Adrenal gland (tissue), 12 donors: ENCODE results near the gene CDH4. TPM values are rescaled to one million over a fixed set of nuclear protein-coding genes. Genes with fewer than 3 reads are reported as not detected.

Experiments
- DNase-seq, 7 donors: peaks; one replicate each; pipeline ENCODE4 v3.0.0-alpha.2; 2019 to 2020
- H3K27ac ChIP-seq, 5 donors: fragments of 200-600 bp; sonication (generic) in 4 of 5; 1 replicate in 3 of 5; 2 replicates in 2 of 5; pipeline versions ENCODE4 v1.5.1 to v1.8.0; 2016 to 2020; ENCODE audit warnings: mild to moderate bottlenecking in 1 of 5
- H3K27me3 ChIP-seq: fragments of 200-600 bp; 2 replicates; pipeline ENCODE4 v1.8.0; 2021
- H3K36me3 ChIP-seq, 2 donors: fragments of 200-600 bp; replicated peaks in 1 of 2; 1 replicate in 1 of 2; 2 replicates in 1 of 2; pipeline versions ENCODE4 v1.5.1 to v1.8.0; 2018 to 2022
- H3K4me1 ChIP-seq, 2 donors: fragments of 200-600 bp; replicated peaks in 1 of 2; 1 replicate in 1 of 2; 2 replicates in 1 of 2; pipeline versions ENCODE4 v1.5.1 to v1.8.0; 2018 to 2021
- H3K4me3 ChIP-seq, 4 donors: fragments of 200-600 bp; sonication (generic) in 3 of 4; one replicate each; pipeline ENCODE4 v1.5.1; 2016 to 2018
- H3K9me3 ChIP-seq, 3 donors: fragments of 200-600 bp; sonication (generic) in 1 of 3; replicated peaks in 1 of 3; 1 replicate in 2 of 3; 2 replicates in 1 of 3; pipeline versions ENCODE4 v1.5.1 to v1.8.0; 2016 to 2021
- CTCF ChIP-seq, 6 experiments: fragments of 450-650 bp in 4 of 6; fragments of 200-600 bp in 2 of 6; sonication (generic) in 1 of 6; IDR thresholded peaks; 1 replicate in 5 of 6; 2 replicates in 1 of 6; pipeline versions ENCODE4 v1.5.1 to v1.8.0; 2016 to 2021; ENCODE audit warnings: antibody characterized with exemption in 6 of 6, mild to moderate bottlenecking in 2 of 6, moderate library complexity in 1 of 6
- POLR2A ChIP-seq, 2 donors: fragments of 450-650 bp; IDR thresholded peaks; one replicate each; pipeline ENCODE4 v1.6.1; 2017; ENCODE audit warnings: antibody characterized with exemption in 2 of 2, mild to moderate bottlenecking in 2 of 2, moderate library complexity in 1 of 2
- WGBS, 4 donors: extraction: QIAGEN DNeasy Blood & Tissue Kit in 2 of 4; methylation state at CpG; one replicate each; pipeline versions ENCODE4 v1.1.5 to v1.1.7; 2013 to 2017; 5-methylcytosine and 5-hydroxymethylcytosine counted together
- intact Hi-C, 2 donors: fragments of 100-400 bp; cut with DNase I; formaldehyde crosslinking; loops; one replicate each; pipeline versions ENCODE4 v1.14.1 to v1.15.0; 2022 to 2023
- polyA plus RNA-seq, 3 donors: library from polyadenylated mRNA; stranded (reverse); fragments of 200-250 nt in 2 of 3; fragments of 350-450 nt in 1 of 3; fragmentation: Illumina TruSeq in 1 of 3; extraction: RNeasy Lipid Tissue Mini Kit (QIAGEN cat#74804) in 1 of 3; gene quantifications; one replicate each; pipeline ENCODE4 v1.2.3, GENCODE V29; 2013 to 2014
- total RNA-seq, 9 donors: library from RNA; depleted of rRNA in 4 of 9; stranded (reverse); fragments of >200 nt in 4 of 9; fragments of 120-200 nt in 1 of 9; fragmentation: NEBNext Ultra II Directional in 1 of 9; extraction: Animal tissue kit (Norgen Biotek cat#: 25700) in 1 of 9; gene quantifications; one replicate each; pipeline versions ENCODE4 v1.1.0 to v1.2.4, GENCODE V29; 2013 to 2023
- donor health status: healthy with polysubstance abuse.
- donor health status: Bipolar disorder and iron deficiency.
- donor health status: DM: yes; HTN: yes; CAD: no.
- donor health status: DM: no; HTN: no; CAD: no.
- donor health status: DM: no; HTN: no; CAD: no.
- donor health status: DM: yes; HTN: yes; CAD: no.

Gene CDH4
- total and polyA plus RNA-seq, 12 donors, result 0.08 to 0.53 (median 0.20) TPM; not detected in 3

- no peak for TF ChIP-seq POLR2A (IDR thresholded peaks at IDR 0.05)
- TF ChIP-seq CTCF (IDR thresholded peaks at IDR 0.05), result no peak
- Histone ChIP-seq H3K27ac (no peak overlapping the region), H3K4me1 (no peaks in the 10 kb centered on the region), H3K27me3 (no peaks in the 10 kb centered on the region), H3K4me3 (no peak overlapping the region), H3K36me3 (no peaks in the 10 kb centered on the region), H3K9me3 (no peaks in the 10 kb centered on the region)
- 18 to 22% (median 21%) methylated on average over 29 of the region's 29 CpGs for WGBS, 4 donors
- intact Hi-C loops, result no loop called here
- DNase-seq, result no peak
Observed at GRCh38 chr20:61588411-61589385, 336.6 kb downstream of the CDH4 start.

- Histone ChIP-seq H3K9me3 (no peaks in the 10 kb centered on the region), H3K27me3 (no peaks in the 10 kb centered on the region), H3K27ac (no peak overlapping the region), H3K36me3 (no peaks in the 10 kb centered on the region), H3K4me1 (no peaks in the 10 kb centered on the region), H3K4me3 (no peak overlapping the region)
- 69 to 75% (median 75%) methylated on average over 10 to 12 of the region's 12 CpGs for WGBS, 4 donors
- no peak for DNase-seq
- TF ChIP-seq POLR2A (IDR thresholded peaks at IDR 0.05) (no peak), CTCF (IDR thresholded peaks at IDR 0.05) (no peak)
- intact Hi-C loops, result no loop called here
Observed at GRCh38 chr20:61590236-61590635, 338.2 kb downstream of the CDH4 start.

- no peak overlapping the region for H3K4me3 ChIP-seq
- 69 to 74% (median 71%) methylated on average over 7 of the region's 7 CpGs for WGBS, 4 donors
- intact Hi-C loops, result no loop called here
- H3K36me3 ChIP-seq, result no peaks in the 10 kb centered on the region
- H3K9me3 ChIP-seq, result no peaks in the 10 kb centered on the region
- DNase-seq, result no peak
- TF ChIP-seq POLR2A (IDR thresholded peaks at IDR 0.05) (no peak), CTCF (IDR thresholded peaks at IDR 0.05) (no peak)
- no peak overlapping the region for H3K27ac ChIP-seq
- H3K27me3 ChIP-seq, result no peaks in the 10 kb centered on the region
- no peaks in the 10 kb centered on the region for H3K4me1 ChIP-seq
Observed at GRCh38 chr20:61593516-61593915, 341.5 kb downstream of the CDH4 start.

- no peaks in the 10 kb centered on the region for H3K36me3 ChIP-seq
- no peaks in the 10 kb centered on the region for H3K4me1 ChIP-seq
- H3K27me3 ChIP-seq, result no peaks in the 10 kb centered on the region
- no peaks in the 10 kb centered on the region for H3K9me3 ChIP-seq
- no peak overlapping the region for H3K4me3 ChIP-seq
- TF ChIP-seq POLR2A (IDR thresholded peaks at IDR 0.05) (no peak), CTCF (IDR thresholded peaks at IDR 0.05) (no peak)
- intact Hi-C loops, result no loop called here
- 69 to 83% (median 73%) methylated on average over 6 to 8 of the region's 8 CpGs for WGBS, 4 donors
- DNase-seq, result no peak
- no peak overlapping the region for H3K27ac ChIP-seq
Observed at GRCh38 chr20:61594198-61594597, 342.1 kb downstream of the CDH4 start.
